Amygdala (tissue), 56 donors: ENCODE measurements around the gene P2RY1.
"Not testable (repeated sequence)": the region's sequence is repeated elsewhere in the genome, so short reads cannot be mapped to it uniquely, and the experiment has no call there.

Experiments
- DNase-seq, 56 donors: peaks; one replicate each; lab custom pipeline; 2025; lab: John Stamatoyannopoulos, UW

The P2RY1 gene

GRCh38 chr3:152835601-152836102 lies 721 bp downstream of the P2RY1 start:
- DNase-seq = peak in 10 of 56 donors; percentile 2 to 35 (median 20)

- DNase-seq = no peak
Observed at GRCh38 chr3:152836269-152836668, 1.3 kb downstream of the P2RY1 start.

DNA sequence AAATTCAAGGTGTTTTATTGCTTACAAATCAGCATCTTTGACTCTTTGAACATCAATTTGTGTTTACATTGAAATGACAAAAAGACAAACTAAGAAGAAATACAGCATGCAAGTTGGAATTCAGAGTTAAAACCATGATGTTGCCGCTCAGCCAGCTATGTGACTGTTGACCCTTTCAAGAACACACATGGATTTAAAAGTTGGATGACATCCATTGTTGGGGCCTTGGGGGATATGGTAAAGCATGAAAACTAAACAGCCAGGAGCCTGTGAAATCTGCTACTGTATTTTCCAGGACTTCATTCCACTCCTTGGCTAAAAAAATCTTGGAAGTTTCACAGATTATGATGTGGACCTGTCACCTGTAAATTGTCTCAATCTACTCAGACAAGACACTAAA lies 4.6 kb downstream of the P2RY1 start:
- no peak for DNase-seq

- DNase-seq = no peak
Observed at GRCh38 chr3:152841131-152841530, 6.2 kb downstream of the P2RY1 start.

- DNase-seq = no peak
Observed at GRCh38 chr3:152842413-152842812, 7.5 kb downstream of the P2RY1 start.

GRCh38 chr3:152843955-152844354 lies 9.0 kb downstream of the P2RY1 start:
- no peak for DNase-seq

DNA sequence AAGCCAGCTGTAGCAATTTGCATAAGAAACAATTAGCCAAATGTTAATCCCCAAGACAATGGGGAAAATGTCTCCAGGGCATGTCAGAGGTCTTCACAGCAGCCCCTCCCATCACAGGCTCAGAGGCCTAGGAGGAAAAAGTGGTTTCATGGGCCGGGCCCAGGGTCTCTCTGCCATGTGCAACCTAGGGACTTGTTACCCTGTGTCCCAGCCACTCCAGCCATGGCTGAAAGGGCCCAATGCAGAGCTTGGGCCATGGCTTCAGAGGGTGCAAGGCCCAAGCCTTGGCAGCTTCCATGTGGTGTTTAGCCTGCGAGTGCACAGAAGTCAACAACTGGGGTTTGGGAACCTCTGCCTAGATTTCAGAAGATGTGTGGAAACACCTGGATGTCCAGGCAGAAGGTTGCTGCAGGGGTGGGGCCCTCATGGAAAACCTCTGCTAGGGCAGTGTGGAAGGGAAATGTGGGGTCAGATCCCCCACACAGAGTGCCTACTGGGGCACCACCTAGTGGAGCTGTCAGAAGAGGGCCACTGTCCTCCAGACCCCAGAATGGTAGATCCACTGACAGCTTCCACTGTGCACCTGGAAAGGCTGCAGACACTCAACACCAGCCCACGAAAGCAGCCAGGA lies 11.8 kb downstream of the P2RY1 start:
- DNase-seq = not testable (repeated sequence)

DNA sequence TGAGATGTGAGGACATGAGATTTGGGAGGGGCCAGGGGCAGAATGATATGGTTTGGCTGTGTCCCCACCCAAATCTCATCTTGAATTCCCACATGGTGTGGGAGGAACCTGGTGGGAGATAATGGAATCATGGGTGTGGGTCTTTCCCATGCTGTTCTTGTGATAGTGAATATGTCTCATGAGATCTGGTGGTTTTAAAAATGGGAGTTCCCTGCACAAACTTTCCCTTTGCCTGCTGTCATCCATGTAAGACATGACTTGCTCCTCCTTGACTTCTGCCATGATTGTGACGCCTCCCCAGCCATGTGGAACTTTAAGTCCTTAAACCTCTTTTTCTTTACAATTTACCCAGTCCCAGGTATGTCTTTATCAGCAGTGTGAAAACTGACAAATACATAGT lies 12.7 kb downstream of the P2RY1 start:
- not testable (repeated sequence) for DNase-seq

DNA sequence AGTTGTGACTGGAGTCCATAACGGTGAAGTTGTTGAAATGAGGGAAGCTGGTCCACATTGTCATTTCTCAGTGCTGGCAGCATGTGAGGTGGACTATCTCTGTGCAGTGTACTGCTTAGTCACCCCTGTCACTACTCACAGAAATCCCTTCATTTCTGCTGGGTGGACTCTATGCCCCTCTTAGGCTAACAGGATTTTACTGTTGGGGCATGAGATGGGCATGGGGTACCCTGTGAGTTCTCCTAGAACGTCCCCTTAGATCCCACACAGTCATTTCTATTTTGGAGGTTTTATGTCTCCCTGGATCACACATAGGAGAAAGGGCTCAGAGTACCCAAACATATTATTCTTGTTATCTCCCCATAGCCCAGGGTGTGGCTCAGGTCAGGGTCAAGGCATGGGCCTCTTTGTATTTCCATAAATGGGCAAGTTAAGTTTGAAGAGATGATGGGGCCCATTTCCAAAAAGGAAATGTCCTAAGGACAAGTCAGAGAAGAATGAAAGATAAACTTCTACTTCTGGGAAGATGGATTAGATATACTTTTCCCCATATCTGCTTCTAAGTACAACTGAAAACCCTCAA lies 15.2 kb downstream of the P2RY1 start:
- no peak for DNase-seq

- no peak for DNase-seq
Observed at GRCh38 chr3:152853196-152853595, 18.3 kb downstream of the P2RY1 start.

- DNase-seq = no peak
Observed at GRCh38 chr3:152857082-152857481, 22.2 kb downstream of the P2RY1 start.

DNA sequence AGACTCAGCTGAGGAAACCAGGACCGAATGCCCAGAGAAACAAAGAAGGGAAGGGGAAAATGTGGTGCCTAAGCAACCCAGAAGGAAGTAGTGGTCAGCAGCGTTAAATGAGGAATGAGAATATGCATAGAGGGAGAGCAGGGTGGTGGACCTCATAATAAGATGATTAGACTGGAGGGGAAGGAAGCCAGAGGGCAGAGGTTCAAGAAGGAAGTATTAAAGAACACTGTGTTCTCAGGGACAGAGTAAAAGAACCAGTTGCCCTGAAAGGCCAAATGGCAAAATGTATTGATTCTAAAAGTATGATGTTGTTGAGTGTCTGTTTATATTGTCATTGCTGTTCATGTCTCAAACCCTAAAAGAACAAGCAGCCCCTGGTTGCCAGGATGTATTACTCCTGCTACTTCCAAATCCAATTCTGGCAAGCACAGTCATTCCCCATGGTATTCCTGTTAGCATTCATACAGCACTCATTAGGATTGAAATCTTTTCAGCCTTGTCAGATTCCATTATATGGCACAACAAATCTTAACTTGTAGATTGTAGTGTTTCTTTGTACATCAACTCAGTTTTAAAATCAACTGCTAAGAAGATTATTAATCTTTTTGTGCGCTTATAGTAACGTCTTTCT lies 23.4 kb downstream of the P2RY1 start:
- DNase-seq = no peak

DNA sequence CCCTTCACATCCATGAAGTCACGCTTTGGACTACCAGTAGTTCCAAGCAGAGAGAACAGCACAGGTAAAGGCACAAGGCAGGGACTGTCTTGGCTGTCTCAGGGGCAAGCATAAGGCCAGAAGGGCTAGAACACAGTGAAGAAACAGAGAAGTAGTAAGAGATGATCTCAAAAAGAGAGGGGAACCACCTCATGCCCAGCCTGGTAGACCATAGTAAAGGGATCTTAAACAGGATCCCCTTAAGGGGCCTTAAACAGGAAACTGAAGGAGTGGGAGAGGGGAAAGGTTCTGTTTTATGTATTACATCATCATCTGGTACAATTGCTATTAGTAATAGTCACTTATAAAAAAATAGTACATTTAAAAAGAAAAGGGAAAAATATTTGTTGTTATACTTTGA lies 25.8 kb downstream of the P2RY1 start:
- DNase-seq = no peak

GRCh38 chr3:152865668-152866245 lies 30.8 kb downstream of the P2RY1 start:
- no peak for DNase-seq

DNA sequence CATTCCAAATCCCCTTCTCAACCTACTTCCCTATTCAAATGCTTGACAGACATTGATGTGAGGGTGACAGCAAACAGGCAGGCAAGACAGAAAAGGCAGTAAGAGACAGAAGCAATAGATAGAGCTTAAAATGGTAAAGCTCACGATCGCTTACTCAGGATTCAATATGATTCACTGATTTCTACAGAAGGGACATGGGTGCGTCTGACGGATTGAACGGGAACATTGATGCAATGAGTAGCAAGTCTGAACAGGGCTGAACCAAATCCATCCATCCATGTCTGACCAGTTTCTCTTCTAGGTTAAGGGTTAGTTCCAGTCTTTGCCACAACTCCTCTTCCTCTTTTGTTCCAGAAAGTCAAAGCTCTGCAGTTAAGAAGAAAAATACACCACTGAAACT lies 35.1 kb downstream of the P2RY1 start:
- DNase-seq = no peak

GRCh38 chr3:152873314-152873713 lies 38.4 kb downstream of the P2RY1 start:
- DNase-seq = not testable (repeated sequence)

- no peak for DNase-seq
Observed at GRCh38 chr3:152874896-152875749, 40.2 kb downstream of the P2RY1 start.

DNA sequence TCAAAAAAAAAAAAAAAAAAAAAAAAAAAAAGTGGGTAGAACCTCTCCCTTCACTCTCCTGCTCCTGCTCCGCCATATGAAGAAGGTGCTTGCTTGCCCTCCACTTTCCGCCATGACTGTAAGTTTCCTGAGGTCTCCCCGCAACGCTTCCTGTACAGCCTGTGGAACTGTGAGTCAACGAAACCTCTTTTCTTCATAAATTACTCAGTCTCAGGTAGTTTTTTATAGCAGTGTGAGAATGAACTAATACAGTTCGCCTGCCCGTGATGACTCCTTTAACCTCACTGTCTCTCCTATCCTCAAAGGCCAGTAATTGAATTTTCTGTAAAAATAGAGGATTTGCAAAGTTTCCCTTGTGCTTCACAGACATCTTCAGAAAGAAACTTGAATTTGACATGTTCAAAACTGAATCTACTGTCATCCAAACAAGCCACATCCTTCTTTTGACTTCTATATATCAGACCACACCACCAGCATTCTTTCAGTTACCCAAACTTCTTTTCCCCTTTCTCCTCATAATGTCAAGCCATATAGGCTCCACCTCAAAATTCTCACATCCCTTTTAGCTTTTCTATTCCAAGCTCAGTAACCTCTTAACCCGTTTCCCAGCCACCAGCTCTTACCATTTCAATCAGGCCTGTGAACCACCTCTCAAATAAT lies 44.3 kb downstream of the P2RY1 start:
- DNase-seq = no peak

DNA sequence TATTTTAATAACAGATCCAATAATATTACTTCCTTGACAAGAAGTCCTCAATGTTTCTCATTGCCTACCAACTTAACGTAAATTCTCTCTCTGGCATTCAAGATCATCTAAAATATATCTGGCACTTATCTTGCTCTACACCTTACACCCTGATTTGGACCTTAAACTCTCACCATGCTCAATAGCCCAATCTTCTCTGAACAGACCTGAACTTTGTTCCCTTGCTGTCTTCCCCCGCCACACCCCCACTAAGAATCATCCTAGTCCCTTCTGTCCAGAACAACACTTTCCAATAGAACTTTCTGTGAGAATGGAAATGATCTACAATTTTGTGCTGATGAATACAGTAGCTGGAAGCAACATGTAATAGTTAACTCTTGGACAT lies 44.9 kb downstream of the P2RY1 start:
- no peak for DNase-seq

- no peak for DNase-seq
Observed at GRCh38 chr3:152885076-152885475, 50.1 kb downstream of the P2RY1 start.
